HL-60/S4 treated with phorbol 12-myristate 13-acetate at 8.2 ng/mL for 4 days and 3 days (cell line): ENCODE data around the gene FBXL13.
"Not testable (repeated sequence)": the region's sequence is repeated elsewhere in the genome, so short reads cannot be mapped to it uniquely, and the experiment has no call there.

Experiments
- in situ Hi-C: fragments of 300-500 bp; cut with MboI; formaldehyde crosslinking; loops from 2 replicates; pipeline ENCODE4 v1.15.0; 2022; ENCODE audit warnings: low sequenced_read_pairs

The FBXL13 gene

DNA sequence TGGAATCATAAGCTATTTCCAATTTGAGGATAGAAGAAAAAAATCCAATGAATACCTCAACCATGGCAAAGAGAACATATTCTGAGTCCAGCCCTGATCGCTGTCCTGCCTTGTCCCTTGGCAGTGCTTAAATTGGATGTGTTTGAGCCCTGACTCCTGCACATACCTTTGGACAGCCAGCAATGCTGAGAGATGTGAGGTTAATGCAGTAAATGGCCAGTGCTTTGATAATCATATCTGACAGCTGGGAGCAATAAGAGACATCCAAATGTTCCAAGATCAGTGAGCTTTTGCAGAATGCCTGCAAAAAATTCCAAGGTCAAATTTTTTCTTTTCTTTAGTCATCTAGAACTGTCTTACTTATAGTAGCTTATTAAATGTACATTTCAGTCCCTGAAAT is 241.9 kb downstream of the FBXL13 start:
- in situ Hi-C loops = no loop called here

DNA sequence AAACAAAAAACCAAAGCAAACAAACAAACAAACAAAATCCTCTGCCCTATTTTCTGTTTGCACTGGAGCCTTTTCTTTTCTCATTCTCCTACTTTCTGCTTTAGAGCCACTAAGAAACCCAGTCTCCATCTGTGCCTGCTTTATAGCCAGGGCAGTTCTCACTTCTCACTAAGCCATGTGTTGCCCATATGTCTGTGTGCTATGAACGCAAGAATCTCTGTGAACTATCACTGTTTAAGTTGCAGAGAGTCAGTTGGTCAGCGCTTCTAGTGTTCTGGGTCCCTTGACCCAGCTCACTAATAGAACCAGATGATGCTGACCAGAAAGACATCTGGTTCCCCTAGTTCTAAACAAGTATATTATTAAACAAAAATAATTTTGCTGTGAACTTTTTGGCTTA is 244.4 kb downstream of the FBXL13 start:
- in situ Hi-C loops = no loop called here

DNA sequence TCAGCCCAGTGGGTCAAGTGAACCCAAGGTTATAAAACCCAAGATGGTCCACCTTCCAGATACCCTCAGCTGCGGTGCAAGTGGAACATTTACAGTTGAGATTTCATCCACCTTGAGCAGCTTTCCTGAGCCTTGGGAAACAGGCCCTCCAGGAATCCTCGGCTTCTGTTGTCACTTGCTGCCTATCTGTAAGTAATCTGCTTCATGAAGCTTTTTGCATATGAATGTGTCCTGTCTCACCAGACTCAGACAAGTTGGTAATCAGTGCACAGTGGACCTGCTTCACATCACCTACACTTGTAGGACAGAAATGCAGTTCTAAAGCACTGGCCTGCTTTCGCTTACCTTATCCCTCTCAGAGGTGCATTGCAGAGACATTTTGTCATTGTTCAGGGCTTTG is 245.5 kb downstream of the FBXL13 start:
- in situ Hi-C loops = no loop called here

DNA sequence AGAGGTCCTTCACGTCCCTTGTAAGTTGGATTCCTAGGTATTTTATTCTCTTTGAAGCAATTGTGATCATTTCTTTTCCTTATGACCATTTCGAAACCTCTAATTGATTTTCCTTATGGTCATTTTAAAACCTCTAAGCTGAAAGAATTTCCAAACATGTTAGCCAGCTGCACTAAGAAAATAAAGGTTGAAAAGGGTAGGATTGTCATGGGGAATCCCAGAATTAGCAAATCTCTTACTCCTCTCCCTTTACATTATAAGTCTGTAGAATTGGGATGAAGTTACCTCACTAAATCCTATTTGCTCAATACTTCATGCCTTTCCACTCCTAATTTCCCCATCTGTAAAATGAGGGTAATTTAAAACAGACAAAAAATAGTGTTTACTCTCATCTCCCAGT is 246.3 kb downstream of the FBXL13 start:
- in situ Hi-C loops = no loop called here

DNA sequence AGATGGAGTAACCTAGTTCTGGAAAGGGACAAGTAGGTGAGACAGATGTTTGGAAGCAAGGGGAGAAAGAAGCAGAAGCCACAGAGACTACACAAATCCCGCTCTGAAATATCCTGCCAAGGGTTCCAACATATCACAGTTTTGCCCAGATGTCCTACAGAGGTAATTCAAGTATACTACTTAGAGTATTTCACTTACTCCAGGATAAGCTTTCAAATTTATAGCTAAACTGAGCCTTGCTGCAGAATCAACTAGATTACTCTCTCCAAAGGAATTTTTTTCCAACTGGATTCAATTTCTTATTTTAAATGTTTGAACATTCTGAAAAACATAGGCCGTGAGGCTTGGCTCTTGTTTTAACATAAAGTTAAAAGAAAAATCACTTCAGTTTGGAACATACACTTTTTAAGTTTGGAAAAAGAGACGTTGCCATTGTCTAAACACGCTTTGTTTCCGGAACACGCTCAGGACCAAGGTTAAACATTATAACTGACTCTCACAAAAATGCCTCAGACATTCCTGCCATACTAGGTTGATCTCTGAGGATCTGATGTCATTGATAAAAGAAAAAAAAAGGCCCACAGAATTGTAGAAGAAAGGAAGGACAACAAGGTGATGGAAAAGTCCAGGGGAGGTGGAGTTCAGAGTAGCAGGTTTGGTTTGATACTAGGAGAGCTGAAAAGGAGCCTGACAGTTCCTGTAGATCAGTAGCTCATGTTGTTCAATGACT is 251.0 kb downstream of the FBXL13 start:
- in situ Hi-C loops = no loop called here

DNA sequence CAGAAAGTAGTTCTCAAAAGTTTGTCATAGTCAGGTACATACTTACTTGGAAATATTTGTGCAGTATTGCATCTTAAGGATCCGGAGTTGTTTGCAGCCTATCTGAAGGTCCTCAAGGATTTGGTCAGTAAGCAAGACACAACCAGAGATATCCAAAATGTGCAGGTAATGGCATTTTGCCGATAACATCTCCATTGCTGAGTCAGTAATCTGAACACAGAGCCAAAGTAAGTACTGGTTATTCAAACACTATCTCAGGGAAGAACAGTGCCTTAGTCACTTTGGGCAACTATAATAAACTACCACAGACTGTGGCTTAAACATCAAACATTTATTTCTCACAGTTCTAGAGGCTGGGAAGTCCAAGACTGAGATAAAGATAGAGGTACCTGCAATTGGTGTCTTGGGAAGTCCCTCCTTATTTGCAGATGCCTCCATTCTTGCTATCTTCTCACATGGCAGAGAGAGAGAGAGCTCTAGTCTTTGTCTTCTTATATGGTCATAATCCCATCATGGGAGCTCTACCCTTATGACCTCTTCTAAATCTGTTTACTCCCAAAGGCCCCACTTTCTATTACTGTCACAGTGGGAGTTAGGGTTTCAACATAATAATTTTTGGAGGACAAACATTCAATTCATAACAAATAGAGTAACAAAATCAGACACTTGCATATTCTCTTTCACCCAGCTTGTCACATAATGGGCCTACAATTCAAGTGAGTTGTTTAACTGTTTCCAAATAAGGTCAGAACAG is 252.4 kb downstream of the FBXL13 start:
- in situ Hi-C loops = no loop called here

DNA sequence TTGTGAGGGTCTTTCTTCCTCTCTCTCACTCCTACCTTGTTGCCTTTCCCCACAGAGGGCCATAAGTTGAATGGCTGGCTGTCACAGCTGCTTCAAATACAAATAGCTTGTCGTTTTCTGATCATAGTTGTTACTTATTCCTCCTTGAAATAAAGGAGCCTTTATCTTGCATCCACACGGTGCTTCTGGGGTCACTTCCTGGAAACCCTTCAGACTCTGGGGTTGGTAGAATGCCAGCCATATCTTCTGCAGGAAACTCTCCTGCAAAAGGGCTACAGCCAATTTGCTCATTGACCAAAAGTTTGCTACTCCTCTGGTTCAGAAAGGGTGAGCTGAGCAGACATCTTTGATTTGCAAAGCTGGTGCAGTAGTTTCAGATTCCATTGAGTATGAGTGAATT is 255.4 kb downstream of the FBXL13 start:
- in situ Hi-C loops = no loop called here

DNA sequence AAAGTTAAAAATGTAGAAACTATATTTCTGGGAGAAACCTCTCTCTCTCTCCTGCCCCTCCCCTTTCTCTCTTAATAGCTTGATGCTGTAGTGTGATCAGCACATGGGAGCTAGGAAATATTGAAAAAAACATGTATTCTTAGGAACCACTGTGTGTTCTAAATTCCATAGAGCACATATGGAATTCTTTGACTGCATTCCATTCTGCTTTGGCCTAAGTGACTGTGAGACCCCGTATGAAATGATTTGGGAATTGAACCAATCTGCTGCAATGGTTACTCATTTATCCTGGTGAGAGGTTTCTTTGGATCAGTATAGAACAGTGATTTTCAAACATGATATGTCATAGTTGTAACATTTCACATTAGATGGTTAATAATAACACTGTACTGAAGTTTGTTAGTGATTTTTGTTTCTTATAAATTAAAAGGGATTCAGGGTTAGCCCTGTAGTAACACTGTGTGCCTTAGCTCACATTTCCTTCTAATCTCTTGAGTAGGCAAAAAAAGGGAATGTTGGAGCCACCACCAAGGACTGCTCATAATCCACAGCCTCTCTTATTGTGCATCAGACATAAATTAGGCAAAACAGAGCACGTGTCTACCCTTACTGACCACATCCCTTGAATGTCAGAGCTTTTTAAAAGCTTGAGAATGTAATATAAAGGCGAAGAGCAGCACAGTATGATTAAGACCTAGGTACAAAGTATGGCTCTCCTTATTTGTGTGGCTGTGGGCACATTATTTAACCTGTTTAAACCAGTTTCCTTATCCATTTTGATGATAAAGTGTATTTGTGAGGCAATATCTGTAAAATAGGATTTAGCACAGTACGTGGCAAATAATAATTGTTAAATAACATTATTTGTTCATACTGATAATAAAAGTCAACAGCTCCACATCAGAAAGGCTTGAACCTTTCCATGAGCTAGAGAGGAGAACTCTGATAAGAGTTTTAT is 256.7 kb downstream of the FBXL13 start:
- in situ Hi-C loops = no loop called here

DNA sequence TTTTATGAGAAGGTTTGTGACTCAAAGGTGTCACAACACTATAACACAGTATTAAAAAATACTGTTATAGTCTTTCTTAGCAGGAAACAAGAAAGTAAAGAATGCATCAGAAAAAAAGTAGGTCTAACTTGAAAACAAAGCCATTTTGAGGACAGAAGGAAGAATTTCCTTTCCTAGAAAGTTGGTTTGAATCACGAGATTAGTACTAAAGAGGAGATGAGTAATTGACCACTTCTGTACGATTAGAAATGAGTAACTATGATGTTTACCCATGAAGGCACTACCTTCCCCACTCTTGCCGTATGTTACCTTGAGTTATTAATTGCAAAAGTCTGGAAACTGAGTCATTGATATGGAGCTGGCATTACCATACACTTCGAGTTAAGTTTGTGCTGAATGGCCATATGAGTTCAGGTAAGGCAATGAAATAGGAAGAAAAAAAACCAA is 260.5 kb downstream of the FBXL13 start:
- in situ Hi-C loops = no loop called here

DNA sequence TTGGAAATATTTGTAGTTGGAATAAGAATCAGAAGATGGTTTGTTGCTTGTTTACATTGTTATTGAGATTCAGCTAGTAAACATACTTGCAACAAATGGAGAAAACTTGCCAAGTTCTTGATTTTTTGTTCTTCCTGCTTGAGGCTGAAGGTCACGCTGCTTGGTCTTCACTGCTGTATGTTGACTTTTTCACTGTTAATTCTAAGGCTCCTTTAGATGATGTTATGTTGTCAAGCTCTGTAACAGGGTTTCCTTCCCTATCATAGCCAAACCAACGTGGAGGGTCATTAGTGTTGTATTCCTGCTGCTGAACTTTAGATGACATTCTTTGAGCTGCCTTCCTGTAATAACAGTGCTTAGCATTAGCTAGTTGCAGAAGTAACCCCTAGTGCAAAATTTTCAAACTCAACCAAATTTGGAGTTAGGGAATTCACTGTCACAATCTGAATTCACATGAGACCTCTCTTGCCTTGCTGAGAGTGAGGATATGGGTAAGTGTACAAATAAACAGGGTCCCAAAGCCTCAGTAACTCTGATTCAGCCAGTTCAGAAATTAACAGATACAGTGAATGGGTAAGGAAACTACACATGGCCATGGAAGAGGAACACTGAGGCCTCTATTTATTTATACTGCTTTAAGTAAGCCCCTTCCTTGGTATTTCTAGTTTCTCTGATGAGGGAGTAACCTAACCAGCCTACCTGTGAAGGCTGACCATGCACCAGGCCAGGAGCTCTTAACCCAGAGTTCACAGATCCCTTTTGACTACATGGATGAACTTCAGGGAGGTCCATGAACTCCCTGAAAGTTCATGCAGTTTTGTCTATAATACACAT is 261.2 kb downstream of the FBXL13 start:
- in situ Hi-C loops = no loop called here

DNA sequence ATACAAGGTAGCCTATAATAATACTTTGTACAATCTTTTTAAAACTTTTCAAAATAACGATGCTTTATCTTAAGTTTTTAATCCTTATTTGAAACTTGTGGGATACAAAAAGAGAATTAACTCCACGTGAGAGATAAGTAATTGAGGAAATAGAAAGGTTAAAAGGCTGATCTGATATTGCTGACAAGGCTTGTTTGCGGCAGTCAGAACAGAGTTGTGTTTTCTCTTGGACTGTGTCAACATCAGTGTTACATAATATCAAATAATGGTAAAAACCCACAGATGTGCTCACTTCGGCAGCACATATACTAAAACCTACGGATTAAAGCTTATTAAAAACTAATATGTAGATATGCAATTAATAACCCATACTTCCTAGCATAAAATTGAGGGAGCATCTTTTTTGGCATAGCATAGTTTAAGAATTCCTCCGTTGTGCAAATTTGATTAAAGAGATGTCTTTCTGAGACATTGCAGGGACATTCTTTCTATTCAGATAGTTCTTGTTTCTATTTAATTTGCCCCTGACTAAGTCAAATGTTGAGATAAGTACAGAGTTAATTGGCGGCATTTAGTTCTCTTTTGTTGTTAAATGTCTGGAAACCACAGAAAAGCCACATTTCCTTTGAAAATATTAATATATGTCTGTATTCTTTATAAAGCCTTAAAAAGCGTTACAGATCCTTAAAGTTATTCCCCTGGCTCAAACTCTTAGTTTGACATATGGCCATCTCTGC is 262.5 kb downstream of the FBXL13 start:
- in situ Hi-C loops = no loop called here

DNA sequence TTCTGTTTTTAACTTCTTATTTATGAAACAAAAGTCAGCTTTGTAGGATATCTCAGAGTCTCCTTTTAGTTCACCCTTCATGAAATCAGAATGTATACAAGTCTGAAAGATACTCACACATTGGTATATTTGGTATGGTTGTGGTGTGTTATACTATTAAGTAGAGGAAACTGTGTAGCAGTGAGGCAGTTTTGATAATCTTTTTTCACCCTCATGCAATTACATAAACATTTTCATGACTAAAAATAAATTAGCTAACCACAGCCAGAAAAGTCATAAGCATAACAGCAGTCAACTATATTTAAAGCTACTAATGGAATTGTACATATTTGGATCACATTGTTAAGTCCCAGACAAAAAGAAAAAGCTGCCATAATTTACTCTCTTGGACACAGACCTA is 263.7 kb downstream of the FBXL13 start:
- in situ Hi-C loops = no loop called here

DNA sequence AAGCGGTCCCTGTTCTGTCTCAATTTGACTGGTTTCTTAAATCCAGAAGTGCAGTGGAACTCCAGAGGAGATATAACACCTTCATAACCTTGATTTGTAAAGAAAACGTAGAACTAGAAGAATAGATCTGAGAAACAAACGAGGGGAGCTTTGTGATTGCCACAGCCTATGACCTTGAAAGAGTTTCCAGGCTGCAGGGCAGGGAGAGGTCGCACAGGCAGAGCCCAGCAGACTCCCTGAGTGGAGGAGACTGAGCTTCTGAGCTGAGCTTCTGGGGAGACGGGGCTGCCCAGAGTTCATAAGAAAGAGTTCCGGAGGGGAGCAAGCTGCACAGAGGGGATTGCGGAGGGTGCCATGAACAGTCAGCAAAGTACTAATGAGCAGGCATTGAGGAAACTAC is 268.0 kb downstream of the FBXL13 start:
- in situ Hi-C loops = no loop called here

DNA sequence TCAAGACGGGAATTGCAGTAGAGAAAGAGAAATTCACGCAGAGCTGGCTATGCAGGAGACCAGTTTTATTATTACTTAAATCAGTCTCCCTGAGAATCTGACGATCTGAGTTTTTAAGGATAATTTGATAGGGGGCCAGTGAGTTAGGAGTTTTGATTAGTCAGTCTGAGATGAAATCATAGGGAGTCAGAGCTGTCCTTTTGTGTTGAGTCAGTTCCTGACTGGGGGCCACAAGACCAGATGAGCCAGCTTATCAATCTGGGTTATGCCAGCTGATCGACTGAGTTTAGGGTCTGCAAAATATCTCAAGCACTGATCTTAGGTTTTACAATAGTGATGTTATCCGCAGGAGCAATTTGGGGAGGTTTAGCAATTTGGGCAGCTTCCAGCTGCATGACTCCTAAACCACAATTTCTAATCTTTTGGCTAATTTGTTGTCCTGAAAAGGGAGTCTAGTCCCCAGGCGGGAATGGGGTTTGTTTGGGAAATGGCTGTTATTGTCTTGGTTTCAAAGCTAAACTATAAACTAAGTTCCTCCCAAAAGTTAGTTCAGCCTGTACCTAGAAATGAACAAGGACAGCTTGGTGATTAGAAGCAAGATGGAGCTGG is 278.5 kb downstream of the FBXL13 start:
- in situ Hi-C loops = not testable (repeated sequence)

DNA sequence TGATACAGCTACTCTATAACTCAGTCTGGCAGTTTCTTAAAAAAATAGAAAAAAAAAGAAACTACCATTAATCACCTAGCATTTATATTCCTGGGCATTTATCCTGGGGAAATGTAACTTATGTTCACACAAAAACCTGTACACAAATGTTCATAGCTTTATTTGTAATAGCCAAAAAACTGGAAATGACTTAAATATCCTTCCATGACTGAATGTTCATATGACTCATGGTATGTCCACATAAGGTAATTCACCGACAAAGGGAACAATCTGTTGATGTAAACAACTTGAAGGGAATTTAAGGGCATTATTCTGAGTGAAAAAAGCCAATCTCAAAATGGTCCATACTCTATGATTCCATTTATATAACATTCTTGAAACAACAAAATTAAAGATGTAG is 280.0 kb downstream of the FBXL13 start:
- in situ Hi-C loops = not testable (repeated sequence)

DNA sequence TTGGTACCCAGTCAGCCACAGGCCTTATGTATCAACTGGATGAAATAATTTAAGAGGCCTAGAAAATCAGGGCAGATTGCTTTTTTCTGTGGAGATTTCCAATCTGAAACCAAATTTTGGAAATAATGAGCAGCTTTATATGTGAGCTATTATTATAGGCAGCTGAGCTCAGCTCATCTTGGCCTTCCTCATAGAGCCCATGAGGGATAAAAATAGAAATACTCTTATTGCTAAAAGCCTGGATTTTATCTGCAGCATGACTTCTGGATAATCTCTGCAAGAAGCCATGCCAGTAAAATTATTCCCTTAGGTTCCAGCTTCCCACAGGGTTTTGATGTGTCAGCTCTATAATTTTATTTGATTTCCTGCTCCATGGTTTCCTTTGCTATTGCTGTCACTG is 282.8 kb downstream of the FBXL13 start:
- in situ Hi-C loops = not testable (repeated sequence)

DNA sequence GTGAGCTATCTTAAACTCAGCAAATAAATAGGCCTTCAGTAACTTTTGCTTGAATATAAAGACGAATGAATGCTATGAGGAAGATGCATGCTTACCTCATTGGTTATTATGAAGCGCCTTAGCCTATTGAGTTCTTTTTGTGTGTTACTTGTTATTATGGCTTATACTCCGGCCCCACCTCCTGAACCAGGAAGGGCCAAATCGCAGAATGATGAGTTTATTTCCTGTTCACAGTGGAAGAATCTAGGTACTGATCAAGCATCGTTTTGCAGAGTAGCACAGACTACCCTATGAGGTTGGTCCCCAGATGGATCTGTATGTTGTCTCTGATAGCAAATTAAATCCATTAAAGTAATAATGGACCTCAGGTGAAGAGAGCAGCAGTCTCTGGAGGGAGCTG is 283.2 kb downstream of the FBXL13 start:
- in situ Hi-C loops = not testable (repeated sequence)

DNA sequence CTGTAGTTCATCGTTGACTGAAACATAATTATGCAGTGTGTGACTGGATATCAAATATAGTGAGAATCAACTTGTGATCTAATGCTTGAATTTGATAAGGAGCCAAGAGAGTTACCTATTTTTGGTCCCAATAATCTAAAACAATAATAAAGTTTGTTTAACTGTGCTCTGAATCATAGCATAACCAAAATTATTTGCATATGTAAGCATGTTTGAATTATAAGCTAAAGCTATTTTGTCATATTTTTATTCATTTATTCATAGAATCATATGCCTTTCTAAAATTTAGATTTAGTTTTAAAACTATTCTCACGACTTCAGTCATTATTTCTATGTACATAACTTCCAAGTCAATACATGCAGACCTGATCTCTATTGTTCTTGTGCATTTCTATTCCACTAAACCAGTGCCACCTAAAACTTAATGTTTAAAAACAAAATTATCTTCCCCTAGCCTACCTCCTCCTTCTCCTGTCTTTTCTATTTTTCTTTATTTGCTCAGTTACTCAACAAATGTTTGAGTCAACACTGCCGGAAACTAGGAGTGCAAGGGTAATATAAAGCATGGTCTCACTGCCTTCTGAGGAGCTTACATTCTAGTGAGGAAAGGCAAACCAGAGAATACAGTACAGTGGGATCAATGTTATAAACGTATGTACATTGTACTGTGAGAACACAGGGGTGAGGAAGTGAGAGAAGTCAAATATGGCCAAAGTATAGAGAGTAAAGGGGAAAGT is 284.1 kb downstream of the FBXL13 start:
- in situ Hi-C loops = not testable (repeated sequence)

DNA sequence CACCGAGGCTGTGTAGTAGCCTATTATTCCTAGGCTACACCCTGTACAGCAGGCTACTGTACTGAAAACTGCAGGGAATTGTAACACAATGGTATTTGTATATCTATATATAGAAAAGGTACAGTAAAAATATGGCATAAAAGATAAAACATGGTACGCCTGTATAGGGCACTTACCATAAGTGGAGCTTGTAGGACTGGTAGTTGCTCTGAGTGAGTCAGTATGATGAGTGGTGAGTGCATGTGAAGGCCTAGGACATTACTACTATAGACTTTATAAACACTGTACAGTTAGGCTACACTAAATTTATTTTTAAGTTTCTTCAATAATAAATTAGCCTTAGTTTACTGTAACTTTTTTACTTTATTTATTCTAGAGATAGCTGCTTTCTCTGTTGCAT is 285.8 kb downstream of the FBXL13 start:
- in situ Hi-C loops = not testable (repeated sequence)
